ENCODE data around the gene HCN4. TPM values are rescaled to one million over a fixed set of nuclear protein-coding genes. Genes with fewer than 3 reads are reported as not detected.
A peak's percentile ranks its signal among the peaks of the same experiment; 100 is the strongest.
"Not testable (repeated sequence)": the region's sequence is repeated elsewhere in the genome, so short reads cannot be mapped to it uniquely, and the experiment has no call there.

The HCN4 gene
- not detected for total RNA-seq

DNA sequence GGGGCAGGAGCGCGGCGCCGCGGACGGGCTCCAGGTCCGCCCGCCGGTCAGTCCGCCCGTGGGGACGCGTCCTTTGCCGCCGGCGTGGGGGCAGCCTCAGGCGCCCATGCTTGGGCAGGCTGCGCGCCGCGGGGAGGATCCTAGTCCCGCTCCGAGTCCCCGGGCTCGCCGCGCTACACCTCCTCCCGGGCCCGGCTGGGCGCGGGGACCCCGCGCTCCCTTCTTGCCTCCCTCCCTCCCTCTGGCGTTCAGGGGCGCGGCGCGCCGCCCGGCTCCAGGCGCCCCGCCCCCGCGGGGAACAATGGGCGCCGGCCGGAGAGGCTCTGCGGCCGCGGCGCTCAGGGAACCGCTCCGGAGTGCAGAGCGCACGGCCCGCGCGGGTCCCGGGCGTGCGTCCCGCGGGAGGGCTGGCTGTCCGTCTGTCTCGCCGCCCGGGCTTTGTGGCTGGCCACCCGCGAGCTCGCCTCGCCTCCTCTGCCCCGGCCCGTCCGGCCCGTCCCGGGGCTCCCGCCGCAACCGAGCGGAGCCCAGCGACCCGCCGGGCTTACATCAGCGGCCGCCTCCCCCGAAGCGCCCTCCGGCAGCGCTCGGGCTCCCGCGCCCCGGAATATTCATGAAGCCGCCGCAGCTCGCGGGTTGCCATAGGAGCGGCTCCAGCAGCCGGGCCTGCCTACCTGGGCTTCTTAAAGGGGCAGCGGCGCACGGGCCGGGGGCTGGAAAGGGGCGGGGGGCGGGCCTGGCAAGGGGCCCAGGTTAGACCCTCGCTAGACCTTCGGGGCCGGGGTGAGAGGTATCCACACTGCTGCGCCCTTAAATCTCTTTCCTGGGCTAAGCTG lies at the start of gene HCN4:
TSS of gene HCN4 (minus strand) at position 658 of the 836 bp plus-strand sequence. CDS start 688 bp downstream, outside the sequence.
- TF ChIP-seq, protein P1, sequence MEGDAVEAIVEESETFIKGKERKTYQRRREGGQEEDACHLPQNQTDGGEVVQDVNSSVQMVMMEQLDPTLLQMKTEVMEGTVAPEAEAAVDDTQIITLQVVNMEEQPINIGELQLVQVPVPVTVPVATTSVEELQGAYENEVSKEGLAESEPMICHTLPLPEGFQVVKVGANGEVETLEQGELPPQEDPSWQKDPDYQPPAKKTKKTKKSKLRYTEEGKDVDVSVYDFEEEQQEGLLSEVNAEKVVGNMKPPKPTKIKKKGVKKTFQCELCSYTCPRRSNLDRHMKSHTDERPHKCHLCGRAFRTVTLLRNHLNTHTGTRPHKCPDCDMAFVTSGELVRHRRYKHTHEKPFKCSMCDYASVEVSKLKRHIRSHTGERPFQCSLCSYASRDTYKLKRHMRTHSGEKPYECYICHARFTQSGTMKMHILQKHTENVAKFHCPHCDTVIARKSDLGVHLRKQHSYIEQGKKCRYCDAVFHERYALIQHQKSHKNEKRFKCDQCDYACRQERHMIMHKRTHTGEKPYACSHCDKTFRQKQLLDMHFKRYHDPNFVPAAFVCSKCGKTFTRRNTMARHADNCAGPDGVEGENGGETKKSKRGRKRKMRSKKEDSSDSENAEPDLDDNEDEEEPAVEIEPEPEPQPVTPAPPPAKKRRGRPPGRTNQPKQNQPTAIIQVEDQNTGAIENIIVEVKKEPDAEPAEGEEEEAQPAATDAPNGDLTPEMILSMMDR (IDR thresholded peaks at IDR 0.05), result no peak
- TF ChIP-seq POLR2A (IDR thresholded peaks at IDR 0.05) (no peak), EP300 (IDR thresholded peaks at IDR 0.05) (no peak)
- DNase-seq (ENCODE audit: low spot score in 2 of 2), result no peak
- WGBS, 2 donors, result 0 to 1% methylated on average over 22 to 39 of the region's 109 CpGs
- Histone ChIP-seq H3K36me3 (no peaks in the 10 kb centered on the region), H3K4me1 (peaks cover 0 to 21% (median 0%) of the 10 kb centered on the region in 4 donors), H3K27me3 (peaks cover 0 to 50% of the 10 kb centered on the region in 2 donors), H3K27ac (no peak within 1 kb of the TSS), H3K4me3 (peak within 1 kb of the TSS in 2 of 4 donors; percentile 15 to 34), H3K9me3 (no peaks in the 10 kb centered on the region)

DNA sequence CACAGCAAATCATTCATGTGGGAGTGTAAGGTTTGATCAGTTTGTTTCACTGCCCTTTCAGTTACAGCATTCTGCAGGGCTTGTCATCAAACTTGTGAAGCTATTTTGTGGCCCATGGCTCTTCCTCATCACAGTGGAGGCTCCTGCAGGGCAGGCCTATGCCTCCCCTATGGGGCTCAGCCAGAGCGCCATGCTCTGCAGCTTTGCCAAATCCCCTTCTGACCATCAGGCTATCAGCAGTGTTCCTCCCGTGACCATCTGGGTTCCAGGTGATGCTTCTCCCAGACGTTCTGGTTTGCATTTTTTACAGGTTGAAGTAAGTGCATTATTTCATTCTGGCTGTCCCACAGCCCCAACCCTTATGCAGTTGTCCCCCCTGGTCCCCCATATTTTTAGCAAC lies 46.1 kb upstream of the HCN4 start:
- H3K27ac ChIP-seq, result no peak overlapping the region

DNA sequence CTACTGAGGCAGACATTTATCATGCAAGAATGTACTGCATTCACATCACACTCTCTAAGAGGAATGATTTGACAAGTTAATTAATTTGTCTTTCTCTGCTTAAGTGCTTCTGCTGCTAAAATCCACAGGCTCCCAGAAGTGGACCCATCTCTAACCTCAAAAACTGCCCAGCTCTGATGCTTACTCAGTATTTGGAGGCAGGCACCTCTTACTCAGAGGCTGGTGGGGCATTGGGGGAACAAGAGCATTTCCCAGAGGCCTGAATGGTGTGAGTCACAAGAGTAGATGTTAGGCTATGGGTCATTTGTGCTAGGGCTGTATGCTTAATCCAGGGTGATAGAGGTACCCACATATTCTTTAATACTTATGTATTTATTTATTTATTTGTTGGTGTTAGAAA lies 34.4 kb upstream of the HCN4 start:
- no peaks in the 10 kb centered on the region for H3K9me3 ChIP-seq
- no peaks in the 10 kb centered on the region for H3K4me1 ChIP-seq
- H3K27ac ChIP-seq, result no peak overlapping the region
- TF ChIP-seq EP300 (IDR thresholded peaks at IDR 0.05) (no peak), POLR2A (IDR thresholded peaks at IDR 0.05) (no peak)
- TF ChIP-seq, protein P1 (IDR thresholded peaks at IDR 0.05), result no peak
- no peak for DNase-seq (ENCODE audit: low spot score in 2 of 2)
- H3K27me3 ChIP-seq, result no peaks in the 10 kb centered on the region
- H3K4me3 ChIP-seq, result no peak overlapping the region
- no peaks in the 10 kb centered on the region for H3K36me3 ChIP-seq

More for the DNA sequence above, 46.1 kb upstream of the HCN4 start:
- H3K4me3 ChIP-seq, result no peak overlapping the region
- TF ChIP-seq EP300 (IDR thresholded peaks at IDR 0.05) (no peak), POLR2A (IDR thresholded peaks at IDR 0.05) (no peak)
- TF ChIP-seq, protein P1 (IDR thresholded peaks at IDR 0.05), result no peak
- DNase-seq (ENCODE audit: low spot score in 2 of 2), result no peak
- no peaks in the 10 kb centered on the region for H3K36me3 ChIP-seq
- H3K4me1 ChIP-seq, result no peaks in the 10 kb centered on the region
- no peaks in the 10 kb centered on the region for H3K9me3 ChIP-seq
- H3K27me3 ChIP-seq, result peaks cover 0 to 5% of the 10 kb centered on the region in 2 donors
- 62 to 74% methylated on average over 3 of the region's 3 CpGs for WGBS, 2 donors

DNA sequence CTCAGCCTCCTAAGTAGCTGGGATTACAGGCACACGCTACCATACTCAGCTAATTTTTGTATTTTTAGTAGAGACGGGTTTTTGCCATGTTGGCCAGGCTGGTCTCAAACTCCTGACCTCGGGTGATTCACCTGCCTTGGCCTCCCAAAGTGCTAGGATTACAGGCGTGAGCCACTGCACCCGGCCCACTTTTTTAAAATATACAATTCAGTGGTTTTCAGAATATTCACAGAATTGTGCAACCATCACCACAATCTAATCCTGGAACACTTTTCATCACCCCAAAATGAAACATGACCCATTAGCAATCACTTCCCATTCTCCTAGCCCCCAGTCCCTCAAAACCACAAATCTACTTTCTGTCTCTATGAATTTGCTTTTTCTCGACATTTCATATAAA lies 31.5 kb upstream of the HCN4 start:
- not testable (repeated sequence) for H3K27ac ChIP-seq; H3K4me3 ChIP-seq; H3K27me3 ChIP-seq; H3K4me1 ChIP-seq; H3K9me3 ChIP-seq; H3K36me3 ChIP-seq; DNase-seq (ENCODE audit: low spot score in 2 of 2)
- WGBS, 2 donors, result 77 to 82% methylated on average over 6 of the region's 6 CpGs

DNA sequence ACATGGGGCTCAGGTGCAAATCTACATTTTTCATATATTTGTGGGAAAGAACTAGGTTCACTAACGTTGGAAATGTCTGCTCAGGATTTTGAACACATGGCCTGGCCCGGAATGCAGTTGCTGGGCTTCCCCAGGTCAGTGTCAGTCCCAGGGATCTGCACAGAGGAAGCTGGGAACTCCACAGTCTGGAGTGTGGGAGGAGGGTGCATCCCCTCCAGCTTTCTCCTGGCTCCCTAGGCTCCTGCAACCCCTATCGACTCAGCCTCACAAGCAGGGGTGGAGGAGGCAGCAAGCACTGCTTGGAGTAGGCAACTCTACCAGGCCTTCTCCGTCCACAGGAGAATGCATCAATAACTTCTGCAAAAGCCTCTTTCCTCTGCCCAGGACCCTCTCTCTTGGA lies 30.1 kb upstream of the HCN4 start:
- no peak for DNase-seq (ENCODE audit: low spot score in 2 of 2)
- H3K36me3 ChIP-seq, result no peaks in the 10 kb centered on the region
- no peak overlapping the region for H3K4me3 ChIP-seq
- 71 to 78% methylated on average over 4 of the region's 4 CpGs for WGBS, 2 donors
- H3K9me3 ChIP-seq, result no peaks in the 10 kb centered on the region
- H3K27ac ChIP-seq, result no peak overlapping the region
- H3K27me3 ChIP-seq, result no peaks in the 10 kb centered on the region
- no peaks in the 10 kb centered on the region for H3K4me1 ChIP-seq
- TF ChIP-seq, protein P1 (IDR thresholded peaks at IDR 0.05), result no peak
- no peak for TF ChIP-seq EP300 (IDR thresholded peaks at IDR 0.05)
- TF ChIP-seq POLR2A (IDR thresholded peaks at IDR 0.05), result no peak

All from tibial nerve (tissue), 4 donors.